Measurements from ENCODE around the gene CCDC149.

CCDC149 gene

GRCh38 chr4:24912252-24913118 is at the start of gene CCDC149:
CCDC149 (minus strand) TSS chr4:24913042; CDS start chr4:24912864, 178 bp downstream.
- DNase-seq = peak; percentile 86

- no peak for DNase-seq
Observed at GRCh38 chr4:24957886-24958285, 45.0 kb upstream of the CCDC149 start.

GRCh38 chr4:24956763-24957162 is 43.9 kb upstream of the CCDC149 start:
- DNase-seq = no peak

GRCh38 chr4:24956091-24956490 is 43.2 kb upstream of the CCDC149 start:
- DNase-seq = no peak

- DNase-seq = no peak
Observed at GRCh38 chr4:24952667-24953066, 39.8 kb upstream of the CCDC149 start.

- no peak for DNase-seq
Observed at GRCh38 chr4:24949970-24950369, 37.1 kb upstream of the CCDC149 start.

GRCh38 chr4:24937917-24938281 is 25.1 kb upstream of the CCDC149 start:
- no peak for DNase-seq

GRCh38 chr4:24937176-24937916 is 24.5 kb upstream of the CCDC149 start:
- DNase-seq = no peak

- DNase-seq = no peak
Observed at GRCh38 chr4:24935856-24936255, 23.0 kb upstream of the CCDC149 start.

GRCh38 chr4:24934311-24934710 is 21.5 kb upstream of the CCDC149 start:
- DNase-seq = no peak

GRCh38 chr4:24933684-24934275 is 20.9 kb upstream of the CCDC149 start:
- no peak for DNase-seq

GRCh38 chr4:24932515-24933225 is 19.8 kb upstream of the CCDC149 start:
- DNase-seq = no peak

- no peak for DNase-seq
Observed at GRCh38 chr4:24930151-24930550, 17.3 kb upstream of the CCDC149 start.

- no peak for DNase-seq
Observed at GRCh38 chr4:24928708-24929107, 15.9 kb upstream of the CCDC149 start.

- DNase-seq = no peak
Observed at GRCh38 chr4:24927049-24927448, 14.2 kb upstream of the CCDC149 start.

- DNase-seq = no peak
Observed at GRCh38 chr4:24924309-24924781, 11.5 kb upstream of the CCDC149 start.

- no peak for DNase-seq
Observed at GRCh38 chr4:24923550-24923949, 10.7 kb upstream of the CCDC149 start.

GRCh38 chr4:24923002-24923401 is 10.2 kb upstream of the CCDC149 start:
- DNase-seq = no peak

GRCh38 chr4:24922416-24922815 is 9.6 kb upstream of the CCDC149 start:
- no peak for DNase-seq

- no peak for DNase-seq
Observed at GRCh38 chr4:24921491-24921890, 8.6 kb upstream of the CCDC149 start.

- no peak for DNase-seq
Observed at GRCh38 chr4:24920008-24920407, 7.2 kb upstream of the CCDC149 start.

GRCh38 chr4:24917076-24917856 is 4.4 kb upstream of the CCDC149 start:
- no peak for DNase-seq

Measured in NCI-H2029 (cell line).